Measurements from ENCODE around the gene DAZAP1. TPM values are rescaled to one million over a fixed set of nuclear protein-coding genes. Genes with fewer than 3 reads are reported as not detected.

The DAZAP1 gene
- total RNA-seq, 1 experiment from 2014 or later, result 97.6 TPM

GRCh38 chr19:1393841-1394240 lies 13.5 kb upstream of the DAZAP1 start:
- no peak for DNase-seq (ENCODE audit: low read depth)

- DNase-seq (ENCODE audit: low read depth), result no peak
These were observed 12.9 kb upstream of the DAZAP1 start for GRCh38 chr19:1394252-1395193.

GRCh38 chr19:1395194-1396018 lies 12.0 kb upstream of the DAZAP1 start:
- peak; percentile 34 for DNase-seq (ENCODE audit: low read depth)

GRCh38 chr19:1396019-1396767 lies 11.2 kb upstream of the DAZAP1 start:
- no peak for DNase-seq (ENCODE audit: low read depth)

- DNase-seq (ENCODE audit: low read depth), result no peak
These were observed 10.4 kb upstream of the DAZAP1 start for GRCh38 chr19:1396768-1397679.

- no peak for DNase-seq (ENCODE audit: low read depth)
These were observed 9.5 kb upstream of the DAZAP1 start for GRCh38 chr19:1397838-1398237.

GRCh38 chr19:1399079-1399478 lies 8.3 kb upstream of the DAZAP1 start:
- no peak for DNase-seq (ENCODE audit: low read depth)

GRCh38 chr19:1399745-1400144 lies 7.6 kb upstream of the DAZAP1 start:
- DNase-seq (ENCODE audit: low read depth), result no peak

- DNase-seq (ENCODE audit: low read depth), result no peak
These were observed 6.9 kb upstream of the DAZAP1 start for GRCh38 chr19:1400281-1401137.

- no peak for DNase-seq (ENCODE audit: low read depth)
These were observed 6.1 kb upstream of the DAZAP1 start, which contains the start of gene GAMT for GRCh38 chr19:1401138-1401888. GAMT (minus strand) TSS chr19:1401542; CDS start chr19:1401476, 66 bp downstream.

GRCh38 chr19:1401889-1402217 lies 5.5 kb upstream of the DAZAP1 start:
- no peak for DNase-seq (ENCODE audit: low read depth)

- peak; percentile 53 for DNase-seq (ENCODE audit: low read depth)
These were observed 4.8 kb upstream of the DAZAP1 start for GRCh38 chr19:1402411-1403070.

GRCh38 chr19:1406774-1407527 lies 435 bp upstream of the DAZAP1 start:
- DNase-seq (ENCODE audit: low read depth), result peak; percentile 97

- peak; percentile 41 for DNase-seq (ENCODE audit: low read depth)
These were observed 1.2 kb downstream of the DAZAP1 start for GRCh38 chr19:1408300-1409203.

GRCh38 chr19:1409204-1410005 lies 2.0 kb downstream of the DAZAP1 start:
- no peak for DNase-seq (ENCODE audit: low read depth)

All from M059J (cell line).